Neural cell (in vitro differentiated cells): ENCODE measurements around the gene IQCK.

Source experiments
- CTCF ChIP-seq: fragments of 450-650 bp; IDR thresholded peaks from 2 replicates; pipeline ENCODE4 v1.5.1; 2014; ENCODE audit warnings: antibody characterized with exemption, mild to moderate bottlenecking, moderate library complexity; ENCODE audit not compliant: poor library complexity, severe bottlenecking
- EZH2 ChIP-seq: fragments of 200-600, 300-800 bp; shearing (Covaris generic), sonication (generic); IDR thresholded peaks from 2 replicates; pipeline ENCODE4 v1.6.1; 2014; ENCODE audit warnings: antibody characterized with exemption, low read length, borderline replicate concordance, mild to moderate bottlenecking; ENCODE audit not compliant: insufficient read depth, poor library complexity, severe bottlenecking
- POLR2AphosphoS5 ChIP-seq: IDR thresholded peaks from 2 replicates; pipeline ENCODE4 v1.6.1; 2012
- TAF1 ChIP-seq: IDR thresholded peaks from 2 replicates; pipeline ENCODE4 v1.6.1; 2012; ENCODE audit warnings: low read depth

GRCh38 chr16:19859603-19860002 is 141.5 kb downstream of the IQCK start:
- TF ChIP-seq CTCF (no peak), TAF1 (no peak), EZH2 (no peak), POLR2AphosphoS5 (no peak)
